Measurements from ENCODE around the gene AGBL5.

- TF ChIP-seq CTCF (IDR thresholded peaks at IDR 0.05; ENCODE audit: insufficient read depth, low read length) (no peak), GABPA (IDR thresholded peaks at IDR 0.05; ENCODE audit: low read depth) (no peak)
Observed at GRCh38 chr2:27074738-27075565, 23.5 kb downstream of the AGBL5 start.

All from HL-60 (cell line).